Cardiac fibroblast (primary cell): Measurements from ENCODE around the gene ZNF275.

Experiments used
- DNase-seq, 2 donors: peaks; one replicate each; pipeline versions ENCODE4 v3.0.0 to v3.0.0-alpha.2; 2010; ENCODE audit warnings: low read depth in 2 of 2
- H3K4me3 ChIP-seq, 2 donors: replicated peaks in 1 of 2; 1 replicate in 1 of 2; 2 replicates in 1 of 2; pipeline ENCODE4 v1.5.1; 2011; ENCODE audit warnings: low read depth in 2 of 2, low read length in 2 of 2, mild to moderate bottlenecking in 2 of 2, moderate library complexity in 1 of 2
- CTCF ChIP-seq: IDR thresholded peaks from one replicate; pipeline ENCODE4 v1.5.1; 2011; ENCODE audit warnings: low read depth, mild to moderate bottlenecking, low read length, inconsistent platforms

ZNF275 gene

GRCh38 chrX:153336988-153337387, 3.0 kb downstream of the ZNF275 start:
- no peak overlapping the region for H3K4me3 ChIP-seq

GRCh38 chrX:153338836-153339235, 4.9 kb downstream of the ZNF275 start:
- no peak for DNase-seq
- no peak overlapping the region for H3K4me3 ChIP-seq
- no peak for TF ChIP-seq CTCF

More at GRCh38 chrX:153336988-153337387, 3.0 kb downstream of the ZNF275 start:
- TF ChIP-seq CTCF, result no peak
- no peak for DNase-seq

GRCh38 chrX:153339662-153340061, 5.7 kb downstream of the ZNF275 start:
- TF ChIP-seq CTCF, result no peak
- H3K4me3 ChIP-seq, result no peak overlapping the region
- DNase-seq, result no peak

GRCh38 chrX:153340111-153340510, 6.2 kb downstream of the ZNF275 start:
- no peak overlapping the region for H3K4me3 ChIP-seq
- no peak for TF ChIP-seq CTCF
- DNase-seq, result no peak

GRCh38 chrX:153342762-153343558, 9.0 kb downstream of the ZNF275 start:
- H3K4me3 ChIP-seq, result no peak overlapping the region
- no peak for TF ChIP-seq CTCF
- DNase-seq, result no peak

- no peak overlapping the region for H3K4me3 ChIP-seq
- no peak for TF ChIP-seq CTCF
- no peak for DNase-seq
Observed at GRCh38 chrX:153343674-153344073, 9.7 kb downstream of the ZNF275 start.

- no peak for TF ChIP-seq CTCF
- no peak for DNase-seq
- H3K4me3 ChIP-seq, result no peak overlapping the region
Observed at GRCh38 chrX:153347530-153347929, 13.6 kb downstream of the ZNF275 start.
